Neural progenitor cell (in vitro differentiated cells): ENCODE measurements around the gene CYB5D1. TPM values are rescaled to one million over a fixed set of nuclear protein-coding genes. Genes with fewer than 3 reads are reported as not detected.
A peak's percentile ranks its signal among the peaks of the same experiment; 100 is the strongest.

Experiments used
- DNase-seq: peaks from one replicate; pipeline ENCODE4 v3.0.0-alpha.2; 2016; ENCODE audit warnings: low spot score
- H2AFZ ChIP-seq: fragments of 200-600 bp; sonication (generic); replicated peaks from 2 replicates; pipeline ENCODE4 v1.6.1; 2016; ENCODE audit warnings: antibody characterized with exemption
- H3F3A ChIP-seq: fragments of 200-600 bp; sonication (generic); 2 replicates; pipeline ENCODE4 v1.6.1; 2016; ENCODE audit warnings: antibody characterized with exemption, low read depth
- H3K27ac ChIP-seq: fragments of 200-600 bp; sonication (generic); 2 replicates; pipeline ENCODE4 v1.5.1; 2016; ENCODE audit warnings: mild to moderate bottlenecking
- H3K27me3 ChIP-seq: fragments of 200-600 bp; sonication (generic); 2 replicates; pipeline ENCODE4 v1.6.1; 2016; ENCODE audit warnings: mild to moderate bottlenecking, moderate library complexity
- H3K36me3 ChIP-seq: fragments of 200-600 bp; sonication (generic); 2 replicates; pipeline ENCODE4 v1.5.1; 2016
- H3K4me1 ChIP-seq: fragments of 200-600 bp; sonication (generic); 2 replicates; pipeline ENCODE4 v1.6.1; 2016; ENCODE audit warnings: mixed run types
- H3K4me2 ChIP-seq: fragments of 200-600 bp; sonication (generic); 2 replicates; pipeline ENCODE4 v1.6.1; 2016
- H3K4me3 ChIP-seq: fragments of 200-600 bp; sonication (generic); 2 replicates; pipeline ENCODE4 v1.5.1; 2016
- H3K79me2 ChIP-seq: fragments of 200-600 bp; sonication (generic); 2 replicates; pipeline ENCODE4 v1.6.1; 2016; ENCODE audit warnings: low read depth
- H3K9ac ChIP-seq: fragments of 200-600 bp; sonication (generic); 2 replicates; pipeline ENCODE4 v1.6.1; 2016
- H3K9me3 ChIP-seq: fragments of 200-600 bp; sonication (generic); 2 replicates; pipeline ENCODE4 v1.5.1; 2016; ENCODE audit warnings: low read depth
- H4K20me1 ChIP-seq: fragments of 200-600 bp; sonication (generic); 2 replicates; pipeline ENCODE4 v1.6.1; 2016; ENCODE audit warnings: low read depth
- H3K27ac Mint-ChIP-seq: 3 replicates; pipeline ENCODE4 v1.8.0; 2021; ENCODE audit warnings: mixed read lengths
- H3K27me3 Mint-ChIP-seq: 2 replicates; pipeline ENCODE4 v1.8.0; 2022; ENCODE audit warnings: low read depth, mild to moderate bottlenecking, inconsistent platforms, moderate library complexity, mixed read lengths; ENCODE audit not compliant: insufficient read depth
- H3K36me3 Mint-ChIP-seq: 3 replicates; pipeline ENCODE4 v1.8.0; 2021; ENCODE audit warnings: mixed read lengths
- H3K4me1 Mint-ChIP-seq: 3 replicates; pipeline ENCODE4 v1.8.0; 2021; ENCODE audit warnings: mixed read lengths
- H3K4me3 Mint-ChIP-seq: 3 replicates; pipeline ENCODE4 v1.8.0; 2021; ENCODE audit warnings: mild to moderate bottlenecking, moderate library complexity, mixed read lengths
- H3K9me3 Mint-ChIP-seq: 3 replicates; pipeline ENCODE4 v1.8.0; 2020; ENCODE audit warnings: mixed read lengths
- EZH2 ChIP-seq: fragments of 200-600 bp; sonication (generic); IDR thresholded peaks from 2 replicates; pipeline ENCODE4 v1.6.1; 2017; ENCODE audit warnings: antibody characterized with exemption, mild to moderate bottlenecking, moderate library complexity
- EZH2phosphoT487 ChIP-seq: fragments of 200-600 bp; sonication (generic); IDR thresholded peaks from 2 replicates; pipeline ENCODE4 v1.6.1; 2017; ENCODE audit warnings: antibody characterized with exemption
- total RNA-seq: library from RNA; depleted of rRNA; stranded (reverse); fragments of >200 nt; gene quantifications from 2 replicates; pipeline ENCODE4 v1.2.3, GENCODE V29; 2015; ENCODE audit warnings: low replicate concordance
- TF ChIP-seq, protein P1 (sequence below): fragments of 200-600 bp; sonication (generic); IDR thresholded peaks from 2 replicates; pipeline ENCODE4 v1.5.1; 2017; ENCODE audit warnings: antibody characterized with exemption, mild to moderate bottlenecking

Gene CYB5D1
- total RNA-seq, 1 donor from 2014 or later = 12.9 TPM

DNA sequence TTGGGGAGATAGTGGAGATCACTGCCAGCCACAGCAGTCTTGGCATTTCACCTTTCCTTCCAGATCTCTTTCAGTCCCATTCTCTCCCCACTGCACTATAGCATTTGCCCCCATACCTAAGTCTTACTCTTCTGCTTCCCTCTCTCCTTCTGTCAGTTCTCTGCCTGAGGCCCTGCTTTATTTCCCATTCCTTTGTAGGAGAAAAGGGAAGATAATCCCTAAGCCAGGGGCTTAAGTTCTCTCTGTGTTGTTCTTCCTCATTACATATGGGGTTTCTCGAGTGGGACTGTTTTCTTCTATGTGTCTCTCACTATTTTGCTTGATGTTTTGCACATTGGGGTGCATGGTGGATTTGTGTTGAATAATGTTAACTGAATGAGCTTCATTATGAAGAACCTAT, 17.4 kb upstream of the CYB5D1 start:
- peak; percentile 60 for DNase-seq
- H3K27me3 Mint-ChIP-seq = peaks cover 8% of the 10 kb centered on the region
- H3F3A ChIP-seq = peaks cover 78% of the 10 kb centered on the region
- H3K9ac ChIP-seq = no peak overlapping the region
- peaks cover 39% of the 10 kb centered on the region for H3K4me1 ChIP-seq
- H3K27ac ChIP-seq = no peak overlapping the region
- TF ChIP-seq EZH2 (no peak), EZH2phosphoT487 (no peak)
- TF ChIP-seq, protein P1, sequence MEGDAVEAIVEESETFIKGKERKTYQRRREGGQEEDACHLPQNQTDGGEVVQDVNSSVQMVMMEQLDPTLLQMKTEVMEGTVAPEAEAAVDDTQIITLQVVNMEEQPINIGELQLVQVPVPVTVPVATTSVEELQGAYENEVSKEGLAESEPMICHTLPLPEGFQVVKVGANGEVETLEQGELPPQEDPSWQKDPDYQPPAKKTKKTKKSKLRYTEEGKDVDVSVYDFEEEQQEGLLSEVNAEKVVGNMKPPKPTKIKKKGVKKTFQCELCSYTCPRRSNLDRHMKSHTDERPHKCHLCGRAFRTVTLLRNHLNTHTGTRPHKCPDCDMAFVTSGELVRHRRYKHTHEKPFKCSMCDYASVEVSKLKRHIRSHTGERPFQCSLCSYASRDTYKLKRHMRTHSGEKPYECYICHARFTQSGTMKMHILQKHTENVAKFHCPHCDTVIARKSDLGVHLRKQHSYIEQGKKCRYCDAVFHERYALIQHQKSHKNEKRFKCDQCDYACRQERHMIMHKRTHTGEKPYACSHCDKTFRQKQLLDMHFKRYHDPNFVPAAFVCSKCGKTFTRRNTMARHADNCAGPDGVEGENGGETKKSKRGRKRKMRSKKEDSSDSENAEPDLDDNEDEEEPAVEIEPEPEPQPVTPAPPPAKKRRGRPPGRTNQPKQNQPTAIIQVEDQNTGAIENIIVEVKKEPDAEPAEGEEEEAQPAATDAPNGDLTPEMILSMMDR = no peak
- H3K4me3 ChIP-seq = peak overlapping the region; percentile 76
- H3K4me3 Mint-ChIP-seq = peak overlapping the region; percentile 94
- H4K20me1 ChIP-seq = peaks cover 68% of the 10 kb centered on the region
- no peaks in the 10 kb centered on the region for H3K9me3 Mint-ChIP-seq
- peak overlapping the region; percentile 13 for H3K27ac Mint-ChIP-seq
- peaks cover 3% of the 10 kb centered on the region for H3K36me3 Mint-ChIP-seq
- no peak overlapping the region for H2AFZ ChIP-seq
- H3K79me2 ChIP-seq = peaks cover 71% of the 10 kb centered on the region
- H3K4me2 ChIP-seq = peak overlapping the region; percentile 99
- no peaks in the 10 kb centered on the region for H3K27me3 ChIP-seq
- no peaks in the 10 kb centered on the region for H3K36me3 ChIP-seq
- H3K9me3 ChIP-seq = no peaks in the 10 kb centered on the region
- H3K4me1 Mint-ChIP-seq = peaks cover 54% of the 10 kb centered on the region

DNA sequence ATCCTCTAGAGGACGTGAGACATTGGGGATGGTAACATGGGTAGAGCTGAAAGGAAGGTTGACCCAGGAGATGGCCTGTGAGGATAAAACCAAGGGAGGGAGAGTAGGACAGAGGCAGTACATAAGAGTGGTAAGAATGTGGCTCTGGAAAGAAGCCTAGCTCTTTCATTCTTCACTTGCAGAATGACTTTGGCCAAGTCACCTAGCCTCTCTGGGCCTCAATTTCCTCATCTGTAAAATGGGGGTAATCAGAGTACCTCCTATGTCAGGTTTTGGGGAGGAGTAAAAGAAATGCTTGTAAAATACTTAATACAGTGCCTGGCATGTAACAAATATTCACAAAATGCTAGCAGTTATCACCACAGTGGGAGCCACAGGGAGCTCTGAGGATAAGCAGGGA, 16.9 kb upstream of the CYB5D1 start:
- no peak for DNase-seq
- Mint-ChIP-seq H3K4me3 (peak overlapping the region; percentile 94), H3K36me3 (peaks cover 5% of the 10 kb centered on the region), H3K27me3 (peaks cover 8% of the 10 kb centered on the region), H3K4me1 (peaks cover 57% of the 10 kb centered on the region), H3K27ac (peak overlapping the region; percentile 22), H3K9me3 (no peaks in the 10 kb centered on the region)
- no peaks in the 10 kb centered on the region for H3K9me3 ChIP-seq
- TF ChIP-seq EZH2 = no peak
- TF ChIP-seq, protein P1 = no peak
- TF ChIP-seq EZH2phosphoT487 = no peak
- no peaks in the 10 kb centered on the region for H3K36me3 ChIP-seq
- H3K9ac ChIP-seq = no peak overlapping the region
- H3K4me1 ChIP-seq = peaks cover 39% of the 10 kb centered on the region
- H3K4me3 ChIP-seq = peak overlapping the region; percentile 76
- H3F3A ChIP-seq = peaks cover 76% of the 10 kb centered on the region
- no peak overlapping the region for H3K27ac ChIP-seq
- H2AFZ ChIP-seq = no peak overlapping the region
- peaks cover 73% of the 10 kb centered on the region for H3K79me2 ChIP-seq
- no peaks in the 10 kb centered on the region for H3K27me3 ChIP-seq
- peaks cover 72% of the 10 kb centered on the region for H4K20me1 ChIP-seq
- peak overlapping the region; percentile 99 for H3K4me2 ChIP-seq

DNA sequence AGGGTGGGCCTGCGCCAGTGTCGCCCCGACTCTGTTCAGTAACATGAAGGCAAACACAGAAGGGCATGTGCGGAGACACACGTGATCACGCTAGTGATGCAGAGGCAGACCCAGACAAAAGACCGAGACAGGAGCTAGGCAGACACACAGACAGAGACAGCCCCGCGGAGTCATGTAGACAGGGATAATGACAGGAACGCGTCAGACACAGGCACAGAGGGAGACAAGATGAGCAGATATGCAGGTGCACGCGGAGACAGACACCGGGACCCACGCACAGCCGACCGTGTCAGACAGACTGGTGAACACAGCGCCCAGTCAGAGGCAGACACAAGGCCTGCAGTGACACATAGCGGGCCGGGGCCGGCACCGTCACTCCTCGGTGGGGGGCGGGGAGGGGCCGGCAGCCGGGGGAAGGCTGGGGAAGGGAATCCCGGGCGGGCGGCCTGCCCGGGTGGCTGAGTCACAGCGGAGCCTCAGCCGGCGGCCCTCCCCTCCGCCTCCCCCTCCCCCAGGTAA, 16.3 kb upstream of the CYB5D1 start:
- Histone ChIP-seq H3K4me1 (peaks cover 39% of the 10 kb centered on the region), H3K27me3 (no peaks in the 10 kb centered on the region), H3K9me3 (no peaks in the 10 kb centered on the region), H3K79me2 (peaks cover 73% of the 10 kb centered on the region), H4K20me1 (peaks cover 78% of the 10 kb centered on the region), H3K36me3 (no peaks in the 10 kb centered on the region), H3K27ac (peak overlapping the region; percentile 56), H3K4me3 (peak overlapping the region; percentile 76), H3K4me2 (peak overlapping the region; percentile 99), H3F3A (peaks cover 71% of the 10 kb centered on the region), H3K9ac (peak overlapping the region; percentile 55), H2AFZ (no peak overlapping the region)
- H3K36me3 Mint-ChIP-seq = peaks cover 6% of the 10 kb centered on the region
- H3K4me1 Mint-ChIP-seq = peaks cover 57% of the 10 kb centered on the region
- TF ChIP-seq EZH2 (no peak), EZH2phosphoT487 (no peak)
- TF ChIP-seq, protein P1 = peak; percentile 9
- H3K27me3 Mint-ChIP-seq = peaks cover 8% of the 10 kb centered on the region
- peak overlapping the region; percentile 22 for H3K27ac Mint-ChIP-seq
- peak overlapping the region; percentile 95 for H3K4me3 Mint-ChIP-seq
- DNase-seq = peak; percentile 80
- H3K9me3 Mint-ChIP-seq = no peaks in the 10 kb centered on the region
